Skin of body (tissue), 2 donors: Measurements from ENCODE around the gene SNCAIP. TPM values are rescaled to one million over a fixed set of nuclear protein-coding genes. Genes with fewer than 3 reads are reported as not detected.

Experiments
- DNase-seq: peaks from one replicate; lab custom pipeline; 2025; lab: John Stamatoyannopoulos, UW
- total RNA-seq: library from RNA; depleted of rRNA; stranded (reverse); fragments of >200 nt; gene quantifications from one replicate; pipeline ENCODE4 v1.2.3, GENCODE V29; 2014

The SNCAIP gene
- total RNA-seq, 1 donor from 2014 or later = 12.5 TPM

DNA sequence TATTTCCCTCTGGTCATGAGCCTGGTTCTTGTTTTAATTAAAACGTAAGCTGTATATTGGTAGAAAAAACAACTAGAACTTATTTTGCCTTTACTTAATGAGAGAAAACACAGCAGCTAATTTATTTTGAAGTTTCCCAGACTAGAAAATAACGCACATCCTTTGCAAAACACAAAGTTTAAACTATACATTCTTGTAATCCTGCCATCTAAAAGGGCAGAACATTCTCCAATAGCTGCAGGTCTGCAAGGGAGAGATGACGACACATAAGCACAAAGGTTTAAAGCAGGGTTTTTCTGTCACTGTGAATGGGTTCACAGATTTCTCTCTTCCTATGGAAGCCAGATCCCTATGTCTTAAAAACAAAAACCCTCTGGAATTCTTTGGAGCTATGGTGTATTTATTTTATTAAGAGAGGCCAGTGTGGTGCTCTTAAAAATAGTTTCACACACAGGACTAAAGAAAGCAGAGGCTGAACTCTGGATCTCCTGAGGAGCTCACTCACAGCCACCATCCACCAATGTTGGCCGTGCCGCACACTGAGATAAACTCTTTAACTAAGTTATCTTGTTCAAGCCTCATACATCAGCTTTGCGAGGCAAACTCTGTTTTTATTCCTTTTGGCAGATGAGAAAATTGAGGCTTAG, 82.4 kb downstream of the SNCAIP start:
- DNase-seq = no peak

DNA sequence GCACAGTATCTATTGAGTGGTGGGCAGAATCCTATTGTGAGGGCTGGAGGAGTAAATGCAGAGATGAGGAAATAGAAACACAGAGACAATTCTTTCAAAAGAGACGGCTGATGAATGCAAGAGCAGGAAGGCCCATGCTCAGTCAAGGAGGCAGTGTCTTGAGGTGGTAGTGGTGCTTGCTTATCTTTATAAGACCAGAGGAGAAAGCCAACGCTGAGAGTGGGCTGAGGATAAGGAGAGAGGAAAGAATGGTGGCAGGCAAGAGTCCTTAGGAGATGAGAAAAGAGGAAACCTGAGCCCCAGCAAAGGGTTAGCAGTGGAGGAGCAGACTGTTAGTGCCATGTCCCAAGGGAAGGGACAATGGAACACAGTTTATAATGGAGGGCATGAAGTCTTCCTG, 86.0 kb downstream of the SNCAIP start:
- no peak for DNase-seq

- DNase-seq = no peak
Measured at GRCh38 chr5:122400341-122400740, 88.3 kb downstream of the SNCAIP start.

GRCh38 chr5:122400938-122401337, 88.9 kb downstream of the SNCAIP start:
- DNase-seq = peak; percentile 53

DNA sequence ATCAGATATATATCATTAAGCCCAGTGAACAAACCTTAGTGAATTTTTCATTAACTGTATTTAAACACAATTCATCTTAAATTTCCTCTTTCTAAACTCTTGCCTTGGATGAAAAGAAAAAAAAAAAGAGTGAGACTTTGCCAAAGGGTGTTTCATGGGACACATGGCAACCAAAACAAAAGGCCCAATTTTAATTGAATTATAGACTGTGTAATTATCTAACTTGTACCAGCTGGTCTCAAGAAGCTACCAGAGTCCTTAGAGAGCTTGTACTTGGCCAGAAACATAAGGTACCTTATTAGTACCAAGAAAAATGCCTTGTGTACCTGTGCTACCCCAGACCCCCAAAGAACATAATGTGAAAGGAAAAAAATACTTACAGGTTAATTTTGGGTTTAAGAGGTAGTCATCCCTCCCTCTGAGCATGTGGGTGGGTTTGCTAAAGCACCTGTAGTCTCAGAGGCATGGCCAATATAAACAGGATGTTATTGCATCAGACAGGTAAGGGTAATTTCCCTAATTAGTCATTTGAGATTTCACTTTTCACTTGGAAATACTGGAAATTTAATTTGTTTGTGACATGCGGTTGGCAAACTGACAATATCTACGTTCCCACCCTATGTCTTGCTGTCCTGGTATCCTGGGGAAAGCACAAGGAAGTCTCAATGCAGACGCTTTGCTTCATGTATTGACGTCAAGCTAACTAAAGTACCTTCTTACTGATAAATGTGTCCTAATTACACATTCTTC, 90.1 kb downstream of the SNCAIP start:
- no peak for DNase-seq

DNA sequence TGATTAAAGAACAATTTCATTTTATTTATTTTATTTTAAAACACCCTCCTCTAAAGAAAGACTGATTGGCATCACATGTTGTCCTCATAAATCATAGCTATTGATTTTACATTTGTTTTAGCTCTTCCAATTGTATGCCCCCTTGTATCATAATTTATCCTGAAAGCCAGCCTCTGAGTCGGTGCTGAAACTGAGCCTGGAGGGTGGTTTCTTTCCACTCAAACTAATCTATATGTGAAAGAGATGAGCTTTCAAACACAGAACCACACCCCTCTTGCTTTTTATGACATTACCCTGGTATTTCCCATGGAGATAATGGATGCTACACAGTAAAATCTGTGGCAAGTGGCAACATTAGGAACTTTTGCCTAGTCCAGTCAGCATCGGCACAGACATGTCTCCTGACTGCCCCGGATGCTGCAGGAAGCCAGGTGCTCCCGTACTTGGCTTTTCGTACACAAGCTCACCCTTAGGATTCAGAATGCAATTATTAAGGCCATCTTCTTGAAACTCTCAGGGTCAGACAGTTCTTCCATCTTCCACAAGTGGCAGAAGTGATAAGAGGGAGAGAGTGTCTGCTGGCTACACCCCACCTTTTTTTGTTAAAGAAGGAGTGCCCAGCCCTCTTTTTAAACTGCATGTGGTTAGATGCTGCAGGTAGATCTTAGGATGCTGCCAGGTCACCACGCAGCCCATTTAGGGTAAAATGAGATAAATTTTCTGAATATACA, 91.1 kb downstream of the SNCAIP start:
- no peak for DNase-seq

DNA sequence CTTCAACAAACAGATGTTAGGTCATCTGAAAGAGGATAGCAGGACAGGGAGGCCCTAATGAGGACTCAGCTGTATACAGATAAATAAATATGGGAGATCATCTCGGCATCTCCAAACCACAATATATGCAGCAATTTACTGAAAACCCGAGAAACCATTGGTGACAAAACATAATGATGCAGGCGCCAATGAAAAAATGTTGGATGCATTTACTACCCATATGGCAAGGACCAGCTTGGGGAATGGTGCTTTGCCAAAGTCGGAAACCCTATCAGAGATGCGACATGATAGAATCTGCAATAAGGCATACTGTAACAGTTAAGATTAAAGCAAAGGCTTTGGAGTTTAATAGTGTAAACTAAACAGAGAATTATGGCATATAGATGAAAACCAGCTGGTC, 92.0 kb downstream of the SNCAIP start:
- DNase-seq = no peak

DNA sequence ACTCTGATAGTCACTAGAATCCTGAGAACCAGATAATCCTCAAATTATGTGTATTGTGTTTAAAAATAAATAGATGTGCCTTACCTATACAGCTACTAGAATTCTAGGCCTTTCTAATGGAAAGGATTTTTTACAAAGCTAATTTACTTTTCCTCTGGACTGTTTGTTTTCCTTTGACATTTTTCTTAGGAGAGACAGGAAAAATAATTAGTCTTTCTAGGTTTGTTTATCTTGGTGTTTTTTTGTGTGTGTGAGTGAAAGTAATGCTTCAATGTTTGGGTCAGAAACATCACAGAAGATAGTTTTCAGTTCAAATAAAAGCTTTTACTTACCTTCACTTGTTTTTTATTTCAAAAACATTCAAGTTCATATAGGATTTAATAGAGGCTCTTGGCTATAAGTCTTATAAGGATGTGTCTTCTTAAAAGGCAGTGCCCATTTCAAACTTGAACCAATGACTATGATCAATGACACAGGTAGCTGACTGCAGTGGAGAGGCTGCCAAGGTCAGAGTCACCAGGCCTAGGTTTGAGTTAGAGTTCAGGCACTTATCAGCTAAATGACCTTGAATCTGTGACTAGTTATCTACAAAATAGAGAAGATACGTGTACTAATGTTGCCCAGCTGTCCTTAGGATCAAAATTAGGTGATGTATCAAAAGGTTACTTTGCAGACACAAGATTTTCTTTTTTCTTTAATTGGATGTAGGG, 92.8 kb downstream of the SNCAIP start:
- DNase-seq = no peak

GRCh38 chr5:122405751-122406150, 93.7 kb downstream of the SNCAIP start:
- DNase-seq = no peak

GRCh38 chr5:122406181-122406580, 94.1 kb downstream of the SNCAIP start:
- no peak for DNase-seq

DNA sequence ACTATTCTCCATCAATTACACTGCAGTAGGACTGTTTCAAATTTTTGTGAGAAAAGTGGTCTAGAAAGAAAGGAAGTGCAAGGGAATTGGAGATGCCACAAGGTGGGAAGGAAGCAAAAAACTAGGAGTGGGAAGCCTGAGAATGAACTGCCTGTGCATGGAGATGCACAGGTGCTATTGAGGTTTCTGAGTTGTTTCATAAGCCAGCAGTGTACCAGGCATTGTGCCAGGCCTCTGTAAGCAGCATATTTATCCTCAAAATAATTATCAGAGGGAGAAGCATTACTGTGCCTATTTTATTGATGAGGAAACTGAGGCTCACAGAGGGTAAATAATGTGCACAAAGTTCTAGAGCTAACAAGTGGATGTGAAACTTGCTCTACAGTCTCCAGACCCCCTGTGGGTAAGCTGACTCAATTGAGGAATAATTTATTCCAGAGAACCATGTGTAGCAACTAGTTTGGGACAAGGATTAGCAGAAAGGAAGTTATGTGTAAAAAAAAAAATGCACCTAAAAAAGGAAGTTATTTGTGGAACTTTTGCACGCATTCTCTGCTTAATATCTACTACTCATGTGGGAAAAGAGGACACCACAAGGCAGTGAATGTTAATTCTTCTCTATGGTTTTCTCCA, 96.7 kb downstream of the SNCAIP start:
- no peak for DNase-seq

DNA sequence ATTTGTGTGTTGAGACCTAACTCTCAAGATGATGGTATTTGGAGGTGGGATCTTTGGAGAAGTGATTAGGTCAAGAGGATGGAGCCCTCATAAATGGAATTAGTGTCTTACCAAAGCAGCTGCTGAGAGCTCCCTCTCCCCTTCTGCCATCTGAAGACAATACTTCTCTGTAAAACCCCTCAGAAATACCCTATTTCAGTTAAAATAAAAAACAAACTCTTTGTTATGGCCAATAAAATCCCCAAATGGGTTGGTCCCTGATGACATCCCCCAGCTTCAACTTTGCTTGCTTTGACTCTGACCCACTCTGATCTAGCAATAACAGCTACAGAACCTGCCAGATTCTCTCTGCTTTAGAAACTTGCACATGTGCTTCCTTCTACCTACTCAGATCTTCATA, 100.9 kb downstream of the SNCAIP start:
- no peak for DNase-seq

- DNase-seq = no peak
Measured at GRCh38 chr5:122413722-122414121, 101.7 kb downstream of the SNCAIP start.

- peak; percentile 76 for DNase-seq
Measured at GRCh38 chr5:122415030-122415800, 103.2 kb downstream of the SNCAIP start.

- no peak for DNase-seq
Measured at GRCh38 chr5:122415801-122416120, 103.7 kb downstream of the SNCAIP start.

GRCh38 chr5:122419142-122419894, 107.3 kb downstream of the SNCAIP start:
- DNase-seq = no peak

- peak; percentile 68 for DNase-seq
Measured at GRCh38 chr5:122420091-122420490, 108.1 kb downstream of the SNCAIP start.

GRCh38 chr5:122420537-122421236, 108.7 kb downstream of the SNCAIP start:
- no peak for DNase-seq

DNA sequence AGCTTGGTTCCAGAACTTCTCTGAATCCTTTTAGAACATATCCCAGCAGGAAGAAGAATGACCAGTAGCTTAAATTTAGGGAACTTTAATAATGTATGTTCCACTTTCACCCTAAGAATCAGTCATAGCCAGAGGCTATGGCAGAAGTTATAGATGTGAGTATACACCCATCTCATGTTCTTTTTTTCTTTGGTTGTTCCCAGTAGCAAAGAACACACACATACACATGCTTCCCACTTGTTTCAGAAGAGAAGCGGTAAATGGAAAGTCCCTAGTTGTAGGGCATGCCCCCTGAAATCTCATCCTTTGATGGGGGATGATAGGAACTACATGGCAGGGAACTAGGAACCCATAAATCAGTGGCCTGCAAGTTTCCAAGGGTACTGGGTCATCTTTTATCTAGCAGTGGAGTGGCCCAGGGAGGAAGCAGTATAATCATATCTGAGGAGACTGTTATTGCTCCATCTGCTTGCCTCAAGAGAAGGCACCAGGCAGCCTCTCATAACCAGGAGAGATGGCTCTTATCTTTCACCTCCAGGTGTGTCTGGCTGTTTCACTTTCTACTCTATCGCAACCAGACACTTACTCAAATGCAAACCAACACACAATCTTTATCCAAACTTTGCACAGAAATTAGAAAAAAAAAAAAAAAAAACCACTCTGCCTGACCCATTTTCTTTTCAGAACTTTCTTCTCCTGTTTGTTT, 109.5 kb downstream of the SNCAIP start:
- DNase-seq = no peak
